Parathyroid adenoma (tissue), 2 donors: ENCODE measurements around the gene IGSF9.

Experiments used
- H2AFZ ChIP-seq: fragments of 300-600 bp; sonication (generic); one replicate; pipeline ENCODE4 v1.7.0; 2017; ENCODE audit warnings: antibody characterized with exemption, mild to moderate bottlenecking
- H3K27ac ChIP-seq: fragments of 300-600 bp; sonication (generic); one replicate; pipeline ENCODE4 v1.7.0; 2017
- H3K27me3 ChIP-seq: fragments of 300-600 bp; sonication (generic); one replicate; pipeline ENCODE4 v1.7.0; 2017; ENCODE audit warnings: low read length; ENCODE audit not compliant: control insufficient read depth, insufficient read depth
- H3K36me3 ChIP-seq: fragments of 300-600 bp; sonication (generic); one replicate; pipeline ENCODE4 v1.7.0; 2017; ENCODE audit warnings: low read length; ENCODE audit not compliant: control insufficient read depth, insufficient read depth
- H3K4me1 ChIP-seq: fragments of 300-600 bp; sonication (generic); one replicate; pipeline ENCODE4 v1.7.0; 2017; ENCODE audit warnings: control low read depth
- H3K4me2 ChIP-seq: fragments of 300-600 bp; sonication (generic); one replicate; pipeline ENCODE4 v1.7.0; 2017; ENCODE audit warnings: low read length
- H3K4me3 ChIP-seq: fragments of 300-600 bp; sonication (generic); one replicate; pipeline ENCODE4 v1.7.0; 2017; ENCODE audit warnings: low read depth, low read length
- H3K79me2 ChIP-seq: fragments of 300-600 bp; sonication (generic); one replicate; pipeline ENCODE4 v1.7.0; 2017; ENCODE audit warnings: control low read depth
- H3K9ac ChIP-seq: fragments of 300-600 bp; sonication (generic); one replicate; pipeline ENCODE4 v1.7.0; 2017; ENCODE audit warnings: mild to moderate bottlenecking
- H3K9me3 ChIP-seq: fragments of 300-600 bp; sonication (generic); one replicate; pipeline ENCODE4 v1.7.0; 2017; ENCODE audit warnings: low read length; ENCODE audit not compliant: control insufficient read depth
- TF ChIP-seq, protein P1 (sequence below): fragments of 300-600 bp; sonication (generic); IDR thresholded peaks from one replicate; pipeline ENCODE4 v1.7.0; 2017; ENCODE audit warnings: antibody characterized with exemption, mild to moderate bottlenecking
- donor health status: primary hyperparathyroidism.

Gene IGSF9

DNA sequence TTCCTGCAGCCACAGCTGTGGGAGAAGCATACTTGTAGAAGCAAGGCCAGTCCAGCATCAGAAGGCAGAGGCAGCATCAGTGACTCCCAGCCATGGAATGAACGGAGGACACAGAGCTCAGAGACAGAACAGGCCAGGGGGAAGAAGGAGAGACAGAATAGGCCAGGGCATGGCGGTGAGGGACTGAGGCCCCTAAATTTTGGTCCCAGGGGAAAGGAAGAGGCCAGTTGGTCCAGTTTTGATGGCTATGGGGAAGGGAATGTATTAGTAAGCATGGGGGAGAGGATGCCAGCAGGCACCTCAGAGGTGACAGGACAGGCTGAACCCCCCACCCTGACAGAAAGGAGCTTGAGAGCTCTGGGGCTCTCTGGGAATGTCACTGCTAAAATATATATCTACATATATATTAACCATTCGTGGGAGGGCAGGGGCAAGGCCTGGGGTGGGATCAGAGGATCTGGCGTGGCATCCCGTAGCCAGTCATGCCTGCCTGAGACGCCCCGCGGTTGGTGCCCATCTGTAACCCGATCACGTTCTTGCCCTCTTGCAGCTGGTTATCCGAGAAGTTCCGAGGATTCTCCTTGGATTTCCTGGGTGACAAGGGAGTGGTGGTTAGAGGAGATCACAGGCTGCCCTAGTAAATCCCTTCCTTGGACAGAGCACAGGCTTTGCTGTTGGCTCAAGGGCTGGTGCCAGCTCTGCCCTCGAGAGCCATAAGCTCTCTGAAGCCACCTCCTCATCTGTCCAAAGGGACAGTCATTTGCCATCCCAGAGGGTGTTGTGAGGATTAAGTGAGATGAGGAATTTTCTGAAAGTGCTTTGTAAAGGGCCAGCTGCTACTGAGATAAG is 26.8 kb downstream of the IGSF9 start:
- Histone ChIP-seq H3K27me3 (no peaks in the 10 kb centered on the region), H3K36me3 (no peaks in the 10 kb centered on the region), H3K27ac (no peak overlapping the region), H3K4me2 (no peak overlapping the region), H2AFZ (no peak overlapping the region), H3K79me2 (no peaks in the 10 kb centered on the region), H3K4me3 (no peak overlapping the region), H3K9ac (no peak overlapping the region), H3K4me1 (peaks cover 11% of the 10 kb centered on the region), H3K9me3 (no peaks in the 10 kb centered on the region)
- TF ChIP-seq, protein P1, sequence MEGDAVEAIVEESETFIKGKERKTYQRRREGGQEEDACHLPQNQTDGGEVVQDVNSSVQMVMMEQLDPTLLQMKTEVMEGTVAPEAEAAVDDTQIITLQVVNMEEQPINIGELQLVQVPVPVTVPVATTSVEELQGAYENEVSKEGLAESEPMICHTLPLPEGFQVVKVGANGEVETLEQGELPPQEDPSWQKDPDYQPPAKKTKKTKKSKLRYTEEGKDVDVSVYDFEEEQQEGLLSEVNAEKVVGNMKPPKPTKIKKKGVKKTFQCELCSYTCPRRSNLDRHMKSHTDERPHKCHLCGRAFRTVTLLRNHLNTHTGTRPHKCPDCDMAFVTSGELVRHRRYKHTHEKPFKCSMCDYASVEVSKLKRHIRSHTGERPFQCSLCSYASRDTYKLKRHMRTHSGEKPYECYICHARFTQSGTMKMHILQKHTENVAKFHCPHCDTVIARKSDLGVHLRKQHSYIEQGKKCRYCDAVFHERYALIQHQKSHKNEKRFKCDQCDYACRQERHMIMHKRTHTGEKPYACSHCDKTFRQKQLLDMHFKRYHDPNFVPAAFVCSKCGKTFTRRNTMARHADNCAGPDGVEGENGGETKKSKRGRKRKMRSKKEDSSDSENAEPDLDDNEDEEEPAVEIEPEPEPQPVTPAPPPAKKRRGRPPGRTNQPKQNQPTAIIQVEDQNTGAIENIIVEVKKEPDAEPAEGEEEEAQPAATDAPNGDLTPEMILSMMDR = no peak

DNA sequence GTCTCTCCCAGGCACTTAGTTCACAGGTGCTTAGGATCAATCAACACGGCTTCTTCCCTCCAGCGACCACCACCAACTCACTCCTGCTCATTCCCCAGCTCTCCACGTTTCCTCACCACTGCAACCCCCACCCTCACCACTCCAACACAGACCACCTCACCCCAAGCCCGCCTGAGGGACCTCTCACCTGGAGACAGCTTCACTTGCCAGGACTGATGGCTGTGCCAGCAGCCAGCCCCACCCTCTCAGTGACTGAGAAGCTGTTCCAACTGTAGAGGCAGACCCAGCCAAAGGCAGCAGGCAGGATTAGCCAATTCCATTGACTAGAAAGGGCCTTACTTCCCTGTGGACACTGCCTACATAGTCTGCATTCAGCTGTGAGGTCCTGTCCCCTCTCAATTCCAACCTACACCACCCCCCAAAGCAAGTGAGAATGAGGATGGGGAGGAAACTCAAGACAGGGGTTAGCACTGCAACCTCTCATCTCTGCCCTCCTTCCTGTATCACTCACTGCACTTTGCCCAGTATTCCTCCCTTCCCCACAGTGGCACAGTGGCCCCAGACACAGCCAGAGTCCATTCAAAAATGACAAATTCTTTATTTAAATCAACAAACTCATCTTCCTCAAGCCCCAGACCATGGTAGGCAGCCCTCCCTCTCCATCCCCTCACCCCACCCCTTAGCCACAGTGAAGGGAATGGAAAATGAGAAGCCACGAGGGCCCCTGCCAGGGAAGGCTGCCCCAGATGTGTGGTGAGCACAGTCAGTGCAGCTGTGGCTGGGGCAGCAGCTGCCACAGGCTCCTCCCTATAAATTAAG is 27.7 kb downstream of the IGSF9 start:
- H3K79me2 ChIP-seq = no peaks in the 10 kb centered on the region
- no peak overlapping the region for H3K27ac ChIP-seq
- H3K9ac ChIP-seq = no peak overlapping the region
- peaks cover 12% of the 10 kb centered on the region for H3K4me1 ChIP-seq
- TF ChIP-seq, protein P1 = no peak
- no peak overlapping the region for H3K4me3 ChIP-seq
- no peaks in the 10 kb centered on the region for H3K27me3 ChIP-seq
- H3K9me3 ChIP-seq = no peaks in the 10 kb centered on the region
- no peak overlapping the region for H2AFZ ChIP-seq
- H3K36me3 ChIP-seq = no peaks in the 10 kb centered on the region
- H3K4me2 ChIP-seq = no peak overlapping the region

DNA sequence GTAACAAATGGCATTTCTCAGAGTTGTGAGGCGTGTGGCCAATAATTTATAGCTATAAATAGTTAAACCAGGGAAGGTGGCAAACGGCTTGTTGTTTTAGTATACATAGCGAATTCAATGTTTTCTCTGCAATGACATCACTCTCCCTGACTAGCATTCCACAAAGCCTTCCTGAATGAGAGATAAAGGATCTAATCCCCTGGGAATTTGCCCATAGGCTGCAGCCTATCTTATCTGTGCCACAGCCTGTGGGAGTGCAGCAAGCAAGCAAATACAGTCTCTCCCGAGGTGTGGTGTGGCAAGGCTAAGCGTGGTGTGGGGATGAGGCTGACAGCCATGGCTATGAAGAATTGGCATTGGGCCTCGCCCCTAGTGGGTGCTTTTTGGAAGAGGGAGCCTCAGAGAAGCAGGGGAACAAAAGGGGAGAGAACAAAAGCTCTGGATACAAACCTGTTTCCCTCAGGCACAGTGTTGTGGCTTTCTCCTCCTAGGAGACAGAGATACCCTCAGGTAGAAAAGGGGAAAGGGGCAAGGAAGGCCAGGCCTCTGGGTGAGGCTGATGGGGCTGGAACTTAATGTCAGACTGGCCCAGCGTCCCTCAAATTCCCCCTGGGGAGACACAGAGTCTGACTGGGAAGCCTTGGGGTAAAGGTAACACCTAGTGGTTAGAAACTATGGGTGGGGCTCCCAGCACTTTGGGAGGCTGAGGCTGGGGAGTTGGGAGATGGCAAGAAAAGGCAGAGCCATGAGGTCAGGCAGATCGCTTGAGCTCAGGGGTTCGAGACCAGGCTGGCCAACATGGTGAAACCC is 29.0 kb downstream of the IGSF9 start:
- H3K4me3 ChIP-seq = no peak overlapping the region
- H3K4me2 ChIP-seq = no peak overlapping the region
- no peaks in the 10 kb centered on the region for H3K79me2 ChIP-seq
- no peak overlapping the region for H3K9ac ChIP-seq
- no peak overlapping the region for H2AFZ ChIP-seq
- no peaks in the 10 kb centered on the region for H3K27me3 ChIP-seq
- H3K4me1 ChIP-seq = peaks cover 12% of the 10 kb centered on the region
- TF ChIP-seq, protein P1 = no peak
- no peak overlapping the region for H3K27ac ChIP-seq
- no peaks in the 10 kb centered on the region for H3K36me3 ChIP-seq
- no peaks in the 10 kb centered on the region for H3K9me3 ChIP-seq

DNA sequence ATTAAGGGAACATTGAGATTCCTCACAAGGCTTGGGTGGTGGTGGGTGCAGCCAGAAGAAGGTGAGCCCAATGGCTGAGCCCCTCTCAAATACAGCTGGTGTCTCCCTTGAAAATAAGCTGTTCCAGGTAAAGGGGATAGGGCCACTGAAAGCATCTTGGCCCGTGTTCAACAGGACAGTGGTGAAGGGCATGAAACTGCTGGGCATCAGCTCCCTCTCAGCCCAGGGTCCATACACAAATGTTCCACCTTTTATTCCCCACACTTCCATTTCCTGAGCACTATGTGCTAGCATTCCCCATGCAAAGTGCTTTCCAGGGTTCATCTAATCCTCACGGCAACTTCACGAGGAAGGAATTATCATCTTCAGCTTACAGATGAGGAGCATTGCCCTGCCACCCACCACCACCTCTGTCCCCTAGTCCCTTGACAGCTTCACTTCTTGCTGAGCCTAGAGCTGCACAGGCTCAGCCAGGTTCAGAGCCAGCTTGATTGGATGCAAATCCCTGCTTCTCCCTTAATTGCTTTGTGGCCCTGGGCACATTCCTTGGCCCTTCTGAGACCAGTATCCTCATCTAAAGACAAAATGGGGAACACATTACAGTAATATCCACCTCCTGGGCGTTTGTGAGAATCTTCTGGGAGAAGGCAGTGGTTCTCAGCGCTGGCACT is 29.7 kb downstream of the IGSF9 start:
- Histone ChIP-seq H3K4me3 (no peak overlapping the region), H3K36me3 (no peaks in the 10 kb centered on the region), H3K27ac (no peak overlapping the region), H3K79me2 (no peaks in the 10 kb centered on the region), H3K27me3 (no peaks in the 10 kb centered on the region), H3K9me3 (no peaks in the 10 kb centered on the region), H3K9ac (no peak overlapping the region), H3K4me2 (no peak overlapping the region), H2AFZ (no peak overlapping the region), H3K4me1 (peaks cover 12% of the 10 kb centered on the region)
- TF ChIP-seq, protein P1 = no peak
